GOT3 (cell line): ENCODE results near the gene PLEKHD1.
"Not testable (repeated sequence)": the region's sequence is repeated elsewhere in the genome, so short reads cannot be mapped to it uniquely, and the experiment has no call there.

Source experiments
- DNase-seq: peaks from one replicate; lab custom pipeline; 2025; ENCODE audit warnings: mixed read lengths; lab: John Stamatoyannopoulos, UW

Gene PLEKHD1

GRCh38 chr14:69484444-69485314, at the start of gene PLEKHD1:
Gene PLEKHD1, plus strand, starts transcription at chr14:69484728. Its CDS starts 238 bp downstream, at chr14:69484966.
- no peak for DNase-seq

GRCh38 chr14:69439521-69440270, 44.8 kb upstream of the PLEKHD1 start:
- no peak for DNase-seq

GRCh38 chr14:69441948-69442347, 42.6 kb upstream of the PLEKHD1 start:
- no peak for DNase-seq

- DNase-seq, result no peak
Measured at GRCh38 chr14:69443296-69443805, 41.2 kb upstream of the PLEKHD1 start.

GRCh38 chr14:69449216-69449615, 35.3 kb upstream of the PLEKHD1 start:
- no peak for DNase-seq

GRCh38 chr14:69451941-69452340, 32.6 kb upstream of the PLEKHD1 start:
- DNase-seq, result no peak

GRCh38 chr14:69458350-69458749, 26.2 kb upstream of the PLEKHD1 start:
- DNase-seq, result no peak

GRCh38 chr14:69459122-69459521, 25.4 kb upstream of the PLEKHD1 start:
- no peak for DNase-seq

- no peak for DNase-seq
Measured at GRCh38 chr14:69460093-69460701, 24.3 kb upstream of the PLEKHD1 start.

- DNase-seq, result no peak
Measured at GRCh38 chr14:69464379-69464778, 20.1 kb upstream of the PLEKHD1 start.

GRCh38 chr14:69464829-69465228, 19.7 kb upstream of the PLEKHD1 start:
- DNase-seq, result no peak

- DNase-seq, result no peak
Measured at GRCh38 chr14:69468949-69469348, 15.6 kb upstream of the PLEKHD1 start.

- DNase-seq, result no peak
Measured at GRCh38 chr14:69471436-69471835, 13.1 kb upstream of the PLEKHD1 start.

- no peak for DNase-seq
Measured at GRCh38 chr14:69471916-69472315, 12.6 kb upstream of the PLEKHD1 start.

GRCh38 chr14:69473260-69473659, 11.3 kb upstream of the PLEKHD1 start:
- DNase-seq, result no peak

- DNase-seq, result no peak
Measured at GRCh38 chr14:69473946-69474345, 10.6 kb upstream of the PLEKHD1 start.

- no peak for DNase-seq
Measured at GRCh38 chr14:69475194-69475818, 9.2 kb upstream of the PLEKHD1 start.

- not testable (repeated sequence) for DNase-seq
Measured at GRCh38 chr14:69476824-69477450, 7.6 kb upstream of the PLEKHD1 start.

GRCh38 chr14:69478055-69478454, 6.5 kb upstream of the PLEKHD1 start:
- DNase-seq, result not testable (repeated sequence)

- no peak for DNase-seq
Measured at GRCh38 chr14:69479696-69480095, 4.8 kb upstream of the PLEKHD1 start.

GRCh38 chr14:69480136-69480535, 4.4 kb upstream of the PLEKHD1 start:
- no peak for DNase-seq
